Hepatocyte (in vitro differentiated cells): ENCODE data around the gene GATC.

Experiments
- CTCF ChIP-seq: fragments of 200-600 bp; sonication (generic); IDR thresholded peaks from 2 replicates; pipeline ENCODE4 v1.5.1; 2016; ENCODE audit warnings: antibody characterized with exemption, mild to moderate bottlenecking; ENCODE audit not compliant: poor library complexity
- EZH2 ChIP-seq: fragments of 200-600 bp; sonication (generic); IDR thresholded peaks from 2 replicates; pipeline ENCODE4 v1.6.1; 2016; ENCODE audit warnings: antibody characterized with exemption, mild to moderate bottlenecking, borderline replicate concordance
- EZH2phosphoT487 ChIP-seq: fragments of 200-600 bp; sonication (generic); IDR thresholded peaks from one replicate; pipeline ENCODE4 v1.6.1; 2018; ENCODE audit warnings: antibody characterized with exemption, mild to moderate bottlenecking, low read depth, moderate library complexity; ENCODE audit not compliant: unreplicated experiment, severe bottlenecking

DNA sequence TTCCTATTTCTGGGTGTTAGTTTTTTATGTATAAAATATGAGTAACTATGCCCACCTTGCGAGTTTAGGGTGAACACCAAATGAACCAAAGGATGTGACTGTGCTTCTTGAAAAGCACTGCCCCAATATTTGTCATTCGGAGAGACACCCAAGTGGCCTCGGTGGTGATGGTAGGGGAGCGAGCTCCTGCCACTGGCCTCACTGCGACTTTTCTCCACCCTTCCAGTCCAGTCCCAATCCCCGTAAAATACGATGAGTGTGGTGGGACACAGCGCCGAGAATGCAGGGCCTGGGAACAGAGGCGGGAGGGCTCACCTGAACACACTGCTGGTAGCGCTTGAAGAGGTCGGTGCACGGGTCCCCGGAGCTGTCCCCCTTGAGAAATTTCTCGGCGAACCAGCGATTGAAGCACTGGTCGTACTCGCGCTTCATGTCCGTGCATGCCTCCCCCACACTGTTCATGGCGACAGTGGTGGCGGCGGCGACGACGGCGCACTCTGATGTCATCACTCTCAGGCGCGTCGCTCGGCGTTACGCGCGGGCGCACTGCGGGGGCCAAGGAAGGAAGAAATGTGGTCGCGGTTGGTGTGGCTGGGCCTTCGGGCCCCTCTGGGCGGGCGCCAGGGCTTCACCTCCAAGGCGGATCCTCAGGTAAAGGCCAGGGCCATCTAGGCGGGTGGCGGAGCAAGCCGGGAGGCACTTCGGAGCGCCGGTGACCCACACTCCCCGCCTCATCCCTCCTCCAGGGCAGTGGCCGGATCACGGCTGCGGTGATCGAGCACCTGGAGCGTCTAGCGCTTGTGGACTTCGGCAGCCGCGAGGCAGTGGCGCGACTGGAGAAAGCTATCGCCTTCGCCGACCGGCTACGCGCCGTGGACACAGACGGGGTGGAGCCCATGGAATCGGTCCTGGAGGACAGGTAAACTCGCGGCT is at the start of gene GATC, which contains the start of gene TRIAP1:
- no peak for TF ChIP-seq CTCF
- TF ChIP-seq EZH2, result no peak
- no peak for TF ChIP-seq EZH2phosphoT487
